Gastrocnemius medialis (tissue), 4 donors: ENCODE data around the gene FAM200B. TPM values are rescaled to one million over a fixed set of nuclear protein-coding genes. Genes with fewer than 3 reads are reported as not detected.

Source experiments
- ATAC-seq, 2 donors: fragments of 150-250 bp; one replicate each; pipeline ENCODE4 v1.9.1; 2016
- DNase-seq, 2 donors: peaks; one replicate each; pipeline ENCODE4 v3.0.0-alpha.2; 2019
- H3K27ac ChIP-seq, 4 donors: fragments of 200-600 bp; sonication (generic); 1 replicate in 1 of 4; 2 replicates in 3 of 4; pipeline ENCODE4 v1.5.1; 2016 to 2018; ENCODE audit warnings: mild to moderate bottlenecking in 2 of 4, moderate library complexity in 1 of 4
- H3K27me3 ChIP-seq, 3 donors: fragments of 200-600 bp; sonication (generic) in 2 of 3; 1 replicate in 1 of 3; 2 replicates in 2 of 3; pipeline versions ENCODE4 v1.5.1 to v1.6.0; 2016 to 2019; ENCODE audit warnings: mild to moderate bottlenecking in 1 of 3, moderate library complexity in 1 of 3
- H3K36me3 ChIP-seq, 2 donors: fragments of 200-600 bp; sonication (generic) in 1 of 2; one replicate each; pipeline ENCODE4 v1.5.1; 2017 to 2018
- H3K4me1 ChIP-seq, 2 donors: fragments of 200-600 bp; sonication (generic) in 1 of 2; one replicate each; pipeline ENCODE4 v1.5.1; 2016 to 2017; ENCODE audit warnings: mild to moderate bottlenecking in 2 of 2
- H3K4me3 ChIP-seq, 4 donors: fragments of 200-600 bp; sonication (generic) in 3 of 4; 1 replicate in 1 of 4; 2 replicates in 3 of 4; pipeline ENCODE4 v1.5.1; 2016 to 2019; ENCODE audit warnings: mild to moderate bottlenecking in 2 of 4
- H3K9me3 ChIP-seq, 3 donors: fragments of 200-600 bp; sonication (generic) in 2 of 3; 1 replicate in 1 of 3; 2 replicates in 2 of 3; pipeline ENCODE4 v1.5.1; 2016 to 2019
- POLR2A ChIP-seq, 2 donors: fragments of 450-650 bp; IDR thresholded peaks; one replicate each; pipeline ENCODE4 v1.6.1; 2017; ENCODE audit warnings: antibody characterized with exemption in 2 of 2, mild to moderate bottlenecking in 2 of 2, moderate library complexity in 2 of 2
- in situ Hi-C, 4 donors: fragments of 200-750 bp; cut with MboI; loops; one replicate each; pipeline versions ENCODE4 v1.15.0 to v1.8.0; 2017; ENCODE audit warnings: low sequenced_read_pairs in 4 of 4
- intact Hi-C: fragments of 100-400 bp; cut with DNase I; formaldehyde crosslinking; loops from one replicate; pipeline ENCODE4 v1.15.1; 2023; ENCODE audit warnings: low total_unique reads
- total RNA-seq, 4 donors: library from RNA; depleted of rRNA; stranded (reverse); fragments of >200 nt; gene quantifications; one replicate each; pipeline versions ENCODE4 v1.1.0 to v1.2.3, GENCODE V29; 2016
- TF ChIP-seq, protein P1 (sequence below), 5 experiments: fragments of 450-650 bp in 3 of 5; fragments of 200-600 bp in 2 of 5; sonication (generic) in 2 of 5; IDR thresholded peaks in 4 of 5; conservative IDR thresholded peaks in 1 of 5; 1 replicate in 4 of 5; 2 replicates in 1 of 5; pipeline ENCODE4 v1.5.1; 2016 to 2019; ENCODE audit warnings: antibody characterized with exemption in 5 of 5, mild to moderate bottlenecking in 3 of 5, moderate library complexity in 3 of 5

FAM200B gene
- total RNA-seq, 4 donors from 2014 or later = 16.5 to 33.3 (median 21.1) TPM

GRCh38 chr4:15653420-15653819 lies 28.2 kb upstream of the FAM200B start:
- no peaks in the 10 kb centered on the region for H3K9me3 ChIP-seq
- peak overlapping the region; percentile 97 to 100 (median 98) for H3K27ac ChIP-seq
- DNase-seq (no peak), ATAC-seq (no peak)
- peaks cover 57 to 63% of the 10 kb centered on the region in 2 donors for H3K4me1 ChIP-seq
- in situ Hi-C loops (loop anchor here in 3 of 4 donors (25.0 kb wide), 3 partner anchors 166 to 641 kb away; partner anchors contain the start of gene CPEB2 (in 1 of the 3)), intact Hi-C loops (loop anchor here (5.0 kb wide), 2 partner anchors 421 to 574 kb away; partner anchors contain the start of gene TAPT1)
- TF ChIP-seq POLR2A (IDR thresholded peaks at IDR 0.05) = no peak
- TF ChIP-seq, protein P1, sequence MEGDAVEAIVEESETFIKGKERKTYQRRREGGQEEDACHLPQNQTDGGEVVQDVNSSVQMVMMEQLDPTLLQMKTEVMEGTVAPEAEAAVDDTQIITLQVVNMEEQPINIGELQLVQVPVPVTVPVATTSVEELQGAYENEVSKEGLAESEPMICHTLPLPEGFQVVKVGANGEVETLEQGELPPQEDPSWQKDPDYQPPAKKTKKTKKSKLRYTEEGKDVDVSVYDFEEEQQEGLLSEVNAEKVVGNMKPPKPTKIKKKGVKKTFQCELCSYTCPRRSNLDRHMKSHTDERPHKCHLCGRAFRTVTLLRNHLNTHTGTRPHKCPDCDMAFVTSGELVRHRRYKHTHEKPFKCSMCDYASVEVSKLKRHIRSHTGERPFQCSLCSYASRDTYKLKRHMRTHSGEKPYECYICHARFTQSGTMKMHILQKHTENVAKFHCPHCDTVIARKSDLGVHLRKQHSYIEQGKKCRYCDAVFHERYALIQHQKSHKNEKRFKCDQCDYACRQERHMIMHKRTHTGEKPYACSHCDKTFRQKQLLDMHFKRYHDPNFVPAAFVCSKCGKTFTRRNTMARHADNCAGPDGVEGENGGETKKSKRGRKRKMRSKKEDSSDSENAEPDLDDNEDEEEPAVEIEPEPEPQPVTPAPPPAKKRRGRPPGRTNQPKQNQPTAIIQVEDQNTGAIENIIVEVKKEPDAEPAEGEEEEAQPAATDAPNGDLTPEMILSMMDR (IDR thresholded peaks at IDR 0.05 in 4 of 5, conservative IDR thresholded peaks at IDR 0.05 in 1 of 5) = no peak
- H3K27me3 ChIP-seq = no peaks in the 10 kb centered on the region
- H3K4me3 ChIP-seq = peak overlapping the region; percentile 74 to 94 (median 83)
- H3K36me3 ChIP-seq = no peaks in the 10 kb centered on the region

DNA sequence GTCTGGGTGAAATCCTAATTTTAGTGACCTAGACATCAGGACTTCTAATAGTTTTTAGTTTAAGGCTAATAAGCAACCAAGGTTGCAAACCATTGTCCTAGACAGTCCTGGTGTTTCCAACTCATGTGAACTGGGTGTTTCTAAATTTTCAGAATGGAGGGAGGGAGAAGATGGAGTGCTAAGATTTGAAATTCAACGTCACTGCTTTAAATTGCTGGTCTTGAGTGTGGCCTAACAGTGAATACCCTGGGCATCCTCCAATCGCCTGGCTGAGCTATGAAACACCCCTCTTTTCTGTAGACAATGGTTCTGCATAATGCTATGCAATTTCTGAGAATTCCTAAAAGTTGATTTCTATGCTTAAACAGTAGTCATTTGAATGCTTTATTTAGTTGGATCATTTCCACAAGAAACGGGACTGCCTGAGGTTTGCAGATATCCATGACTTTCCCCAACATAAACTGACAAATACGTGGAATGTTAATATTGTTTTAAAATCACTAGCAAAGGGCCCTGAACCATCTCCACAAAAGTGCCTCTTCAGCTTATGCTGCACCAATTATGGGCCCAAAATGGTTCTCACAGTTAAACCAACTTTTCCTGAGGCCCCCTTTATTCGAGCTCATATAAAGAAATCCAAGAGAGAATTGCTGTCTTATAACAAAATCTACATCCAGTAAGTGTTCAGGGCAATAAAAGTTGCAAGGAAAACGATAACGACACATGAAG lies 27.6 kb upstream of the FAM200B start:
- in situ Hi-C loops = loop anchor here in 3 of 4 donors (25.0 kb wide), 3 partner anchors 167 to 642 kb away; partner anchors contain the start of gene CPEB2 (in 1 of the 3)
- Histone ChIP-seq H3K27me3 (no peaks in the 10 kb centered on the region), H3K27ac (peak overlapping the region; percentile 97 to 100 (median 98)), H3K9me3 (no peaks in the 10 kb centered on the region), H3K4me3 (peak overlapping the region; percentile 74 to 94 (median 83)), H3K4me1 (peaks cover 51 to 58% of the 10 kb centered on the region in 2 donors), H3K36me3 (no peaks in the 10 kb centered on the region)
- ATAC-seq (no peak), DNase-seq (no peak)
- no peak for TF ChIP-seq POLR2A (IDR thresholded peaks at IDR 0.05)
- TF ChIP-seq, protein P1 (IDR thresholded peaks at IDR 0.05 in 4 of 5, conservative IDR thresholded peaks at IDR 0.05 in 1 of 5) = no peak
- intact Hi-C loops = loop anchor here (2.0 to 5.0 kb wide), 3 partner anchors 422 to 651 kb away; partner anchors contain the start of genes CPEB2 and TAPT1

DNA sequence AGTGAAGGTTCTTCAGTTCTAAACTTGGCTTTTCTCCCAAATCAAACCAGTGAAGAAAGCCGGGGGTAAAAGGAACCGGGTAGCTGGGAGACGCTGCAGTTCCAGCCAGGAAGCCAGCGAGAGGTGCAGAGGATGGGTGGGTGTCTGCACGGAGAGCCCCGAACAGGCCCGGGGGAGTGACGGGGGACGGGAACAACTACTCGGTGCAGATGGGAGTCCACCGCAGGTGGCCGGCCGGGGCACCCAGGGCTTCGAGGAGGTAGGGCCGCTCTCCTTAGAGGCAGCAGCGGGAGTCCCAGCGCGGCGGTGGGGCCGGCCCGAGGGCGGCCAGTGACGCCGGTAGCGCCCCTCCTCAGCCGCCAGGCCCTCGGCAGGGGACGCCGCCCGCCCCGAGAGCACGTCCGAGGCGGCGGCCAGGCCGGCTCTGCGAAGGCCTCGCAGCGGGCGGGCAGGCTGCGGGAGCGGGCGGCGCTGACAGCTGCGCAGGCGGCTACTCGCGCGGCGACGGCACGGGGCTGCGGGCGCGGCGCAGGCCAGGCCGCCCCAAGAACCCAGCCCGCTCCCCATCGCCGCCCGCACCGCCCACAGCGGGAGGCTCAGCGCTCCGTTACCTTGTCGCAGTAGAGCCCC lies 26.9 kb upstream of the FAM200B start:
- in situ Hi-C loops = loop anchor here in 3 of 4 donors (25.0 kb wide), 3 partner anchors 167 to 642 kb away; partner anchors contain the start of gene CPEB2 (in 1 of the 3)
- peak overlapping the region; percentile 97 to 100 (median 98) for H3K27ac ChIP-seq
- DNase-seq (peak; percentile 19 to 39), ATAC-seq (peak; percentile 68)
- H3K36me3 ChIP-seq = no peaks in the 10 kb centered on the region
- TF ChIP-seq POLR2A (IDR thresholded peaks at IDR 0.05) = no peak
- TF ChIP-seq, protein P1 (IDR thresholded peaks at IDR 0.05 in 4 of 5, conservative IDR thresholded peaks at IDR 0.05 in 1 of 5) = no peak
- peak overlapping the region; percentile 74 to 94 (median 83) for H3K4me3 ChIP-seq
- no peaks in the 10 kb centered on the region for H3K27me3 ChIP-seq
- no peaks in the 10 kb centered on the region for H3K9me3 ChIP-seq
- peaks cover 46 to 51% of the 10 kb centered on the region in 2 donors for H3K4me1 ChIP-seq
- intact Hi-C loops = loop anchor here (2.0 to 5.0 kb wide), 4 partner anchors 148 to 652 kb away; partner anchors contain the start of genes CPEB2 and TAPT1

DNA sequence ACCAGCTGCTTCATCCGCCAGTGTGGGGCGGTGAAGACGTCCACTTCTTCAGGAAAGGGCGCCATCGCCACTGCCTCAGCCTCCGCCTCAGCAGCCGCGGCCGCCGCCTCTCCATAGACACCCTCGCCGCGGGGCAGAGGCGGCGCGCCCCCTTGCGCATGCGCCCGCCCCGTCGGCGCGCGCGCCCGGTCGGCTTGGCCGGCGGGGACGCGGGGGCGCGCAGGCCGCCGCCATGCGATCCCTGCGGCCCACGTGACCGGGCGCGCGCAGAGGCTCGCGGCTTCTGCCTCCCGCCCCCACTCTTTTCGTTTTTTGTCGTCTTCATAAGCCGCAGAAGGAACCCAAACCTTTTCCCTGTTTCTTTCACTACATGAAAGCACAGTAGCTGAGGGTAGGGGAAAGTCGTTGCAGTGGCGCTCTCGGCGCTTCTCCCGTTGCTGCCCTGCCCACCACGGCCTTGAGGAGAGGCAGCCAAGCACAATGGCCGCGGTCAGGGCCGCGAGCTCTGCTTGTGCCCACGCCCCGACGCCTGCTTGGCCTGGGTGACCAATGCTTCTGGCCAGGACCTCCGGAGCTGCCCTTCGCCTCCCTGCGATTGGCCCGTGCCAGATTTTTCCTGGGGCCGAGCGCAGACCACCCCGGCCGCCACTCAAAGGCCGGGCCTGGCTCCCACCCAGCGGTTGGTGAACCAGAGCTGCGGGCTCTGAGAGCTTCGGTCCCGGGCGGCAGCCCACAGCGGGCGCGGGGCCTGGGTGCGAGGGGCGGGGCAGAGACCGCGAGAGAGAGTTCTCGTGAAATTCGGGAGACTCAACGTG lies 26.2 kb upstream of the FAM200B start, which contains the start of gene FBXL5:
Gene FBXL5, minus strand, starts transcription at position 135 of the 815 bp plus-strand sequence. Its CDS starts 70 bp downstream, at position 65.
- peak within 1 kb of the TSS; percentile 97 to 100 (median 98) for H3K27ac ChIP-seq
- H3K36me3 ChIP-seq = no peaks in the 10 kb centered on the region
- no peaks in the 10 kb centered on the region for H3K27me3 ChIP-seq
- in situ Hi-C loops = loop anchor here in 3 of 4 donors (25.0 kb wide), 3 partner anchors 168 to 643 kb away; partner anchors contain the start of gene CPEB2 (in 1 of the 3)
- peak; percentile 81 to 84 for TF ChIP-seq POLR2A (IDR thresholded peaks at IDR 0.05)
- TF ChIP-seq, protein P1 (IDR thresholded peaks at IDR 0.05 in 4 of 5, conservative IDR thresholded peaks at IDR 0.05 in 1 of 5) = no peak
- peak within 1 kb of the TSS; percentile 74 to 94 (median 83) for H3K4me3 ChIP-seq
- H3K9me3 ChIP-seq = no peaks in the 10 kb centered on the region
- ATAC-seq (peak; percentile 78 to 87), DNase-seq (peak; percentile 42 to 74)
- intact Hi-C loops = loop anchor here (1.0 to 5.0 kb wide), 3 partner anchors 26 to 653 kb away; partner anchors contain the start of genes CPEB2 and FAM200B
- H3K4me1 ChIP-seq = peaks cover 39 to 45% of the 10 kb centered on the region in 2 donors
